Measurements from ENCODE around the gene CHMP5. TPM values are rescaled to one million over a fixed set of nuclear protein-coding genes. Genes with fewer than 3 reads are reported as not detected.

CHMP5 gene
- total and polyA plus RNA-seq, 10 of the 15 experiments (the other 5 are each of a cell fraction or from before 2014, with no cell fraction given): 40.3 to 179 (median 78.6) TPM

GRCh38 chr9:33320568-33321261, 55.9 kb downstream of the CHMP5 start (continued):
- no peak for TF ChIP-seq CUX1 (IDR thresholded peaks at IDR 0.05; ENCODE audit: insufficient replicate concordance, low read depth, low read length)
- TF ChIP-seq, protein P1, sequence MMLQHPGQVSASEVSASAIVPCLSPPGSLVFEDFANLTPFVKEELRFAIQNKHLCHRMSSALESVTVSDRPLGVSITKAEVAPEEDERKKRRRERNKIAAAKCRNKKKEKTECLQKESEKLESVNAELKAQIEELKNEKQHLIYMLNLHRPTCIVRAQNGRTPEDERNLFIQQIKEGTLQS (IDR thresholded peaks at IDR 0.05; ENCODE audit: borderline replicate concordance, extremely low read depth, low read depth, low read length): no peak

DNA sequence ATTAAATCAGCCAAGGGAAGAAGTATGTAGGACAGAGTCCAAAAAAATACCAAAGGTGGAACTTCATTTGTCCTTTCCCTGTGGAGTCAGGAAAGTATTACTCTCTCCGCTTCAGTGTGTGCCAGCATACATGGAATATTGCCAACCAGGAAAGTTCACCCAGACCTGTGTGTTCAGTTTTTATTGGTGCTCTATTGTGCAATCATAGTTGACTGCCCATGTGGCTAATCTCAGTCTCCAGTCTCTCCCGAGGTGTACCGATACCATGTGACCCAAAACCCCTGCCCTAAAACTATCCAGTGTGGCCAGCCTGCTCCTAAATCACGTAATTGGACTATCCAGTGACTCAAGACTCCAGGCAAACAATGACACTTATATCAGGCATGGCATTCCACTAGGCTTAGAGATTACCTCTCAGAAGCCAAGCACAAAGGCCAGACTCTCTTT, 64.3 kb downstream of the CHMP5 start:
- TF ChIP-seq TARDBP (IDR thresholded peaks at IDR 0.05; ENCODE audit: borderline replicate concordance) (no peak), POLR2AphosphoS2 (IDR thresholded peaks at IDR 0.05; ENCODE audit: low read depth, low read length) (no peak), BHLHE40 (IDR thresholded peaks at IDR 0.05; ENCODE audit: borderline replicate concordance in 1 of 2, low read depth in 2 of 2, low read length in 1 of 2) (no peak), NFXL1 (IDR thresholded peaks at IDR 0.05; ENCODE audit: borderline replicate concordance) (no peak), FOXM1 (IDR thresholded peaks at IDR 0.05; ENCODE audit: low read depth, low read length) (no peak)
- ATAC-seq: no peak
- no peak overlapping the region for H3K27ac ChIP-seq (ENCODE audit: control insufficient read depth, insufficient read depth)
- peaks cover 3 to 22% of the 10 kb centered on the region in 2 experiments for H3K36me3 ChIP-seq (ENCODE audit: control insufficient read depth in 2 of 2, insufficient read depth in 2 of 2, low read length in 1 of 2)
- H3K79me2 ChIP-seq (ENCODE audit: control insufficient read depth, insufficient read depth, low read length): no peaks in the 10 kb centered on the region
- in situ Hi-C loops (cut with MboI): no loop called here
- SMC1A ChIA-PET (ENCODE audit: uncharacterized antibody, unreplicated experiment): interaction anchor here (1.0 kb wide), 1 partner anchor 20 kb away, joined by 3 read pairs; no protein-coding TSS in a partner anchor
- no peaks in the 10 kb centered on the region for H4K20me1 ChIP-seq (ENCODE audit: control insufficient read depth, insufficient read depth)
- CTCF ChIA-PET: no interaction called here
- no peaks in the 10 kb centered on the region for H3K4me1 ChIP-seq (ENCODE audit: control insufficient read depth, insufficient read depth, low read length)
- no peak overlapping the region for H3K4me2 ChIP-seq (ENCODE audit: control insufficient read depth, insufficient read depth)
- intact Hi-C loops (cut with micrococcal nuclease; ENCODE audit: unreplicated experiment): no loop called here
- H3K9ac ChIP-seq (ENCODE audit: control insufficient read depth, insufficient read depth, low read length): no peak overlapping the region
- no peak for FAIRE-seq
- BruUV-seq (replicated peaks): no TSS peak
- H3K27me3 ChIP-seq (replicated peaks in 1 of 2; ENCODE audit: control insufficient read depth in 2 of 2, insufficient read depth in 2 of 2, low read length in 1 of 2): no peaks in the 10 kb centered on the region
- POLR2A ChIA-PET: no interaction called here
- H3K9me3 ChIP-seq (replicated peaks; ENCODE audit: control insufficient read depth, insufficient read depth, low read length): no peaks in the 10 kb centered on the region
- no peak overlapping the region for H2AFZ ChIP-seq (ENCODE audit: control insufficient read depth, low read depth, low read length)
- 100% methylated on average over 4 of the region's 4 CpGs for WGBS (ENCODE audit: insufficient coverage, insufficient replicate concordance, low lambda C conversion rate, missing lambda C conversion rate)
- DNase-seq (ENCODE audit: low read depth, low spot score): no peak
- RAD21 ChIA-PET (ENCODE audit: unreplicated experiment): no interaction called here
- no peak overlapping the region for H3K4me3 ChIP-seq
